Measurements from ENCODE around the gene PRKAR2A. TPM values are rescaled to one million over a fixed set of nuclear protein-coding genes. Genes with fewer than 3 reads are reported as not detected.

Gene PRKAR2A
- total RNA-seq, 5 donors from 2014 or later (not counting 1 experiment from before 2014, with no cell fraction given), result 30.9 to 51.8 (median 49.0) TPM

- Mint-ChIP-seq H3K27ac (peak overlapping the region in 1 of 2 donors; percentile 97), H3K9me3 (no peaks in the 10 kb centered on the region), H3K4me3 (peak overlapping the region; percentile 87 to 89 (median 87)), H3K36me3 (peaks cover 2% of the 10 kb centered on the region), H3K27me3 (no peaks in the 10 kb centered on the region), H3K4me1 (peaks cover 23 to 32% (median 29%) of the 10 kb centered on the region in 3 donors)
- DNase-seq, result no peak
- Histone ChIP-seq H3K27me3 (replicated peaks in 1 of 2; ENCODE audit: control insufficient read depth in 2 of 2, extremely low read depth in 1 of 2, insufficient read depth in 2 of 2, low read length in 1 of 2) (no peaks in the 10 kb centered on the region), H3K4me1 (ENCODE audit: control insufficient read depth in 1 of 2, extremely low read depth in 1 of 2, insufficient read depth in 2 of 2, low read length in 2 of 2) (peaks cover 4 to 31% of the 10 kb centered on the region in 2 experiments), H3K4me3 (ENCODE audit: control insufficient read depth in 1 of 2, extremely low read depth in 1 of 2, low read length in 1 of 2) (no peak overlapping the region), H3K36me3 (ENCODE audit: control insufficient read depth in 2 of 2, extremely low read depth in 1 of 2, insufficient read depth in 1 of 2, low read length in 1 of 2) (no peaks in the 10 kb centered on the region), H3K9me3 (no peaks in the 10 kb centered on the region), H3K27ac (ENCODE audit: low read length) (peak overlapping the region; percentile 91)
- ChIA-PET POLR2A (interaction anchor here in 1 of 2 donors (0.6 kb wide), 1 partner anchor 184 kb away, joined by 4 read pairs; no protein-coding TSS in a partner anchor), CTCF (no interaction called here)
- ATAC-seq (replicated peaks in 1 of 4), result no peak
- WGBS (ENCODE audit: insufficient coverage), result 97% methylated on average over 4 of the region's 8 CpGs
Observed at GRCh38 chr3:48848816-48849515, 1.3 kb upstream of the PRKAR2A start.

DNA sequence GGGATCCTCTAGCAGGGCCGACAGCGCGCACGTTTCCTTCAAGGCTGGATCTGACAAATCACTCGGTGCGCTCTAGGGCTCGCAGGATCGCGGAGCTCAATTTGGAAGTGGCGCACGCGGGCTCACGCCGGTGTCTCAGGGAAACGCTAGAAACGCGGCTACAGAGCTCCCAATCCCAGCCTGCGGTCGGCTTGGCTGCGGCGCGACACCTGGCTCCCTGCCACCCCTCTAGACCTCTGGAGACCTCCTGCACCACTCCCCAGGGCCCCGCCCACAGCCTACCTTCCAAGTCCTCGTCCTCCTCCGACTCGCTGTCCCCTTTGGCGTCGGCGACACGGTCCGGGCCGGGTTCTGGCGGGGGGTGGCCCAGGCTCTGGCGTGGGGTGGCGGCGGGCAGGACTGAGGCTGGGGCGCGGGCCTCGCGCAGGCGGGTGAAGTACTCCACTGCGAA, 596 bp downstream of the PRKAR2A start:
- Histone ChIP-seq H3K27ac (ENCODE audit: low read length) (peak overlapping the region; percentile 57), H3K4me3 (ENCODE audit: control insufficient read depth in 1 of 2, extremely low read depth in 1 of 2, low read length in 1 of 2) (peak overlapping the region; percentile 81 to 85), H3K4me1 (ENCODE audit: control insufficient read depth in 1 of 2, extremely low read depth in 1 of 2, insufficient read depth in 2 of 2, low read length in 2 of 2) (peaks cover 4 to 31% of the 10 kb centered on the region in 2 experiments), H3K27me3 (replicated peaks in 1 of 2; ENCODE audit: control insufficient read depth in 2 of 2, extremely low read depth in 1 of 2, insufficient read depth in 2 of 2, low read length in 1 of 2) (no peaks in the 10 kb centered on the region), H3K36me3 (ENCODE audit: control insufficient read depth in 2 of 2, extremely low read depth in 1 of 2, insufficient read depth in 1 of 2, low read length in 1 of 2) (no peaks in the 10 kb centered on the region), H3K9me3 (no peaks in the 10 kb centered on the region)
- ChIA-PET POLR2A (interaction anchor here in 1 of 2 donors (0.5 to 1.9 kb wide), 6 partner anchors 19 to 432 kb away, joined by 3 to 22 read pairs (median 4); no protein-coding TSS in a partner anchor), CTCF (no interaction called here)
- no peaks in the 10 kb centered on the region for H3K27me3 Mint-ChIP-seq
- WGBS (ENCODE audit: insufficient coverage), result under 1% methylated on average over 42 of the region's 42 CpGs
- peak; percentile 13 to 65 (median 39) for DNase-seq
- peaks cover 2% of the 10 kb centered on the region for H3K36me3 Mint-ChIP-seq
- H3K4me1 Mint-ChIP-seq, result peaks cover 23 to 38% (median 33%) of the 10 kb centered on the region in 3 donors
- no peaks in the 10 kb centered on the region for H3K9me3 Mint-ChIP-seq
- peak overlapping the region; percentile 61 to 80 for H3K27ac Mint-ChIP-seq
- H3K4me3 Mint-ChIP-seq, result peak overlapping the region; percentile 85 to 89 (median 87)
- ATAC-seq (replicated peaks in 1 of 4), result peak; percentile 45 to 62 (median 54)

DNA sequence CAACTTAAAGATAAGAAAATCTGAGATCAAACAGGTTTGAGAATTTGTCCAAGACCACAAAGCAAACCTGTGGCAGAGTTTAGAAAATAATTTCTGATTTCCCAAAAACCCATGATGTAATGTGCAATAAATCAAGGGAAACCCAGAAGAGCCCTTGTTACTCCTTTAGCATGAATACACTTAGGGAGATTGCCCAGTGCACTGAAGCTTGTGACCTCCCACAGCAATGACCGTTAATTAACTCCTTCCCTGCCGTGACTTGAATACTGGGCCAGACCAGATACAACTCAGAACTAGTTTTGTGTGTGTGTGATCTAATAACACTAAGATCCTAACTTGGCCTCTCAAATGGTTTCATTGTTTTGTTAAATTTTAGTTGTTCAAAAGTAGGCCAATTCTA, 2.5 kb downstream of the PRKAR2A start:
- POLR2A ChIA-PET, result no interaction called here

GRCh38 chr3:48837163-48837562, 10.5 kb downstream of the PRKAR2A start:
- CTCF ChIA-PET, result interaction anchor here in 1 of 2 donors (0.7 kb wide), 1 partner anchor 660 kb away, joined by 6 read pairs; no protein-coding TSS in a partner anchor
- no CpG with 5 or more reads among the region's 2 CpGs for WGBS (ENCODE audit: insufficient coverage)
- Histone ChIP-seq H3K4me1 (ENCODE audit: control insufficient read depth in 1 of 2, extremely low read depth in 1 of 2, insufficient read depth in 2 of 2, low read length in 2 of 2) (no peaks in the 10 kb centered on the region), H3K27me3 (replicated peaks in 1 of 2; ENCODE audit: control insufficient read depth in 2 of 2, extremely low read depth in 1 of 2, insufficient read depth in 2 of 2, low read length in 1 of 2) (no peaks in the 10 kb centered on the region), H3K4me3 (ENCODE audit: control insufficient read depth in 1 of 2, extremely low read depth in 1 of 2, low read length in 1 of 2) (no peak overlapping the region), H3K36me3 (ENCODE audit: control insufficient read depth in 2 of 2, extremely low read depth in 1 of 2, insufficient read depth in 1 of 2, low read length in 1 of 2) (no peaks in the 10 kb centered on the region), H3K27ac (ENCODE audit: low read length) (no peak overlapping the region), H3K9me3 (no peaks in the 10 kb centered on the region)
- Mint-ChIP-seq H3K27me3 (no peaks in the 10 kb centered on the region), H3K36me3 (peaks cover 25% of the 10 kb centered on the region), H3K9me3 (no peaks in the 10 kb centered on the region), H3K4me3 (no peak overlapping the region), H3K27ac (peak overlapping the region in 1 of 2 donors; percentile 23), H3K4me1 (peaks cover 14 to 30% (median 27%) of the 10 kb centered on the region in 3 donors)
- POLR2A ChIA-PET, result no interaction called here
- no peak for DNase-seq
- ATAC-seq (replicated peaks in 1 of 4), result no peak

More for the DNA sequence above, 2.5 kb downstream of the PRKAR2A start:
- H3K36me3 Mint-ChIP-seq, result peaks cover 2% of the 10 kb centered on the region
- no CpG with 5 or more reads among the region's 2 CpGs for WGBS (ENCODE audit: insufficient coverage)
- Histone ChIP-seq H3K4me1 (ENCODE audit: control insufficient read depth in 1 of 2, extremely low read depth in 1 of 2, insufficient read depth in 2 of 2, low read length in 2 of 2) (peaks cover 4 to 31% of the 10 kb centered on the region in 2 experiments), H3K36me3 (ENCODE audit: control insufficient read depth in 2 of 2, extremely low read depth in 1 of 2, insufficient read depth in 1 of 2, low read length in 1 of 2) (no peaks in the 10 kb centered on the region), H3K27ac (ENCODE audit: low read length) (no peak overlapping the region), H3K4me3 (ENCODE audit: control insufficient read depth in 1 of 2, extremely low read depth in 1 of 2, low read length in 1 of 2) (no peak overlapping the region), H3K9me3 (no peaks in the 10 kb centered on the region), H3K27me3 (replicated peaks in 1 of 2; ENCODE audit: control insufficient read depth in 2 of 2, extremely low read depth in 1 of 2, insufficient read depth in 2 of 2, low read length in 1 of 2) (no peaks in the 10 kb centered on the region)
- ATAC-seq (replicated peaks in 1 of 4) (no peak), DNase-seq (no peak)
- no peaks in the 10 kb centered on the region for H3K27me3 Mint-ChIP-seq
- H3K27ac Mint-ChIP-seq, result peak overlapping the region; percentile 0 to 70
- CTCF ChIA-PET, result no interaction called here
- peak overlapping the region; percentile 22 to 89 (median 85) for H3K4me3 Mint-ChIP-seq
- no peaks in the 10 kb centered on the region for H3K9me3 Mint-ChIP-seq
- H3K4me1 Mint-ChIP-seq, result peaks cover 23 to 44% (median 36%) of the 10 kb centered on the region in 3 donors

GRCh38 chr3:48835650-48836366, 11.9 kb downstream of the PRKAR2A start:
- Histone ChIP-seq H3K27me3 (replicated peaks in 1 of 2; ENCODE audit: control insufficient read depth in 2 of 2, extremely low read depth in 1 of 2, insufficient read depth in 2 of 2, low read length in 1 of 2) (no peaks in the 10 kb centered on the region), H3K36me3 (ENCODE audit: control insufficient read depth in 2 of 2, extremely low read depth in 1 of 2, insufficient read depth in 1 of 2, low read length in 1 of 2) (no peaks in the 10 kb centered on the region), H3K27ac (ENCODE audit: low read length) (no peak overlapping the region), H3K9me3 (no peaks in the 10 kb centered on the region), H3K4me1 (ENCODE audit: control insufficient read depth in 1 of 2, extremely low read depth in 1 of 2, insufficient read depth in 2 of 2, low read length in 2 of 2) (no peaks in the 10 kb centered on the region), H3K4me3 (ENCODE audit: control insufficient read depth in 1 of 2, extremely low read depth in 1 of 2, low read length in 1 of 2) (no peak overlapping the region)
- ATAC-seq (replicated peaks in 1 of 4) (no peak), DNase-seq (no peak)
- H3K36me3 Mint-ChIP-seq, result peaks cover 25% of the 10 kb centered on the region
- H3K27ac Mint-ChIP-seq, result no peak overlapping the region
- WGBS (ENCODE audit: insufficient coverage), result 91% methylated on average over 4 of the region's 11 CpGs
- H3K9me3 Mint-ChIP-seq, result no peaks in the 10 kb centered on the region
- ChIA-PET CTCF (no interaction called here), POLR2A (no interaction called here)
- no peaks in the 10 kb centered on the region for H3K27me3 Mint-ChIP-seq
- no peak overlapping the region for H3K4me3 Mint-ChIP-seq
- peaks cover 17 to 24% (median 23%) of the 10 kb centered on the region in 3 donors for H3K4me1 Mint-ChIP-seq

DNA sequence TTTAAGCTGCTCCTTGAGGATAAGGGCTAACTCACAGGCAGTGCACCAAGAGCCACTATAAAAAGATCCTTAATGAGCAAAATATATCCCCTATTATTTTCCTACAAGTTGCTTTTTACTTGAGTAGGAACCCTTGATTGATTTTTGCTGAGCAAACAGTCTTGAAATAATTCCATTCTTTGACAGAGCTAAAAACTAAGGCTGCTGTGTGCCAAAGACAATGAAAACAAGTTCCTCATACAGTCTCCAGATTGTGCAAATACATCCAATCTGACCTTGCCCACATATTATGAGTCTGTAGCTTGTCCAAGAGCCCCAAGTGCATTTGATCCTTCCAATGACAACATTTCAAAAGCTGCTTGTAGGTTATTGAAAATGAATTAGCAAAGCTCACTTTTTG, 15.0 kb downstream of the PRKAR2A start:
- Mint-ChIP-seq H3K36me3 (peaks cover 21% of the 10 kb centered on the region), H3K9me3 (no peaks in the 10 kb centered on the region), H3K4me3 (no peak overlapping the region), H3K4me1 (peaks cover 11 to 16% (median 16%) of the 10 kb centered on the region in 3 donors), H3K27ac (no peak overlapping the region), H3K27me3 (no peaks in the 10 kb centered on the region)
- no peak overlapping the region for H3K27ac ChIP-seq (ENCODE audit: low read length)
- H3K4me3 ChIP-seq (ENCODE audit: control insufficient read depth in 1 of 2, extremely low read depth in 1 of 2, low read length in 1 of 2), result no peak overlapping the region
- no peaks in the 10 kb centered on the region for H3K9me3 ChIP-seq
- no peak for DNase-seq
- H3K36me3 ChIP-seq (ENCODE audit: control insufficient read depth in 2 of 2, extremely low read depth in 1 of 2, insufficient read depth in 1 of 2, low read length in 1 of 2), result no peaks in the 10 kb centered on the region
- H3K4me1 ChIP-seq (ENCODE audit: control insufficient read depth in 1 of 2, extremely low read depth in 1 of 2, insufficient read depth in 2 of 2, low read length in 2 of 2), result no peaks in the 10 kb centered on the region
- ChIA-PET CTCF (interaction anchor here in 1 of 2 donors (1.0 kb wide), 1 partner anchor 25 kb away, joined by 4 read pairs; no protein-coding TSS in a partner anchor), POLR2A (interaction anchor here (0.6 to 0.7 kb wide), 4 partner anchors 18 to 1243 kb away, joined by 4 to 7 read pairs (median 6); no protein-coding TSS in a partner anchor)
- H3K27me3 ChIP-seq (replicated peaks in 1 of 2; ENCODE audit: control insufficient read depth in 2 of 2, extremely low read depth in 1 of 2, insufficient read depth in 2 of 2, low read length in 1 of 2), result no peaks in the 10 kb centered on the region
- no peak for ATAC-seq (replicated peaks in 1 of 4)
